Measurements from ENCODE around the gene STPG1.
"Not testable (repeated sequence)": the region's sequence is repeated elsewhere in the genome, so short reads cannot be mapped to it uniquely, and the experiment has no call there.

Gene STPG1

GRCh38 chr1:24450316-24450715, 36.7 kb upstream of the STPG1 start:
- Histone ChIP-seq H3K27ac (ENCODE audit: insufficient read depth, low read length, poor library complexity, severe bottlenecking) (no peak overlapping the region), H3K9me3 (ENCODE audit: control insufficient read depth, low read length) (no peaks in the 10 kb centered on the region), H3K4me3 (ENCODE audit: insufficient read depth, low read depth, low read length, poor library complexity, severe bottlenecking) (no peak overlapping the region), H3K36me3 (ENCODE audit: control insufficient read depth, insufficient read depth, low read length) (peaks cover 56% of the 10 kb centered on the region), H3K4me1 (ENCODE audit: control insufficient read depth, insufficient read depth, low read length, poor library complexity, severe bottlenecking) (no peaks in the 10 kb centered on the region), H3K27me3 (replicated peaks; ENCODE audit: control insufficient read depth, insufficient read depth, low read length, poor library complexity, severe bottlenecking) (no peaks in the 10 kb centered on the region)
- DNase-seq, result no peak

GRCh38 chr1:24446446-24446845, 32.9 kb upstream of the STPG1 start:
- not testable (repeated sequence) for H3K4me3 ChIP-seq (ENCODE audit: insufficient read depth, low read depth, low read length, poor library complexity, severe bottlenecking); DNase-seq; H3K27me3 ChIP-seq (replicated peaks; ENCODE audit: control insufficient read depth, insufficient read depth, low read length, poor library complexity, severe bottlenecking); H3K27ac ChIP-seq (ENCODE audit: insufficient read depth, low read length, poor library complexity, severe bottlenecking); H3K4me1 ChIP-seq (ENCODE audit: control insufficient read depth, insufficient read depth, low read length, poor library complexity, severe bottlenecking); H3K9me3 ChIP-seq (ENCODE audit: control insufficient read depth, low read length)
- H3K36me3 ChIP-seq (ENCODE audit: control insufficient read depth, insufficient read depth, low read length), result peaks cover 66% of the 10 kb centered on the region

DNA sequence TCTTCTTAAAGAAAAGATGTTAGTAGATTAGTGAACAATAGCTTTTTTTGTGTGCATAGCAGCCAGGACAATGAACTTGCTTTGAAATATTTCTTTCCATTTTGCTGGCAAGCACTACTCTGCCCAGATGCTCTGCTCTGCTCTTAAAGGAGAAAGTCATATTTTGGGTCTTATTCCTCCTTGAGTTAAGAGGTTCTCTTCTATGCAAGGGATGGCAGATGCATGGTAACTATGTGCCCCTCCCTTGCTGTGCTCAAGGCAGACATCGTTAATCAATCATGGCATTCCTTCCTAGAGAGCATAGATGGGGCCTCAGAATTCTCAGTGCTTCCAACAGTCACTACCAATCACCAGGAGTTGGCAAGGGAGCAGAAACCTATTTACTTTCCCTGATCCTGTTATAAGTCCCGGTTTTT, 29.7 kb upstream of the STPG1 start:
- Histone ChIP-seq H3K4me3 (ENCODE audit: insufficient read depth, low read depth, low read length, poor library complexity, severe bottlenecking) (no peak overlapping the region), H3K9me3 (ENCODE audit: control insufficient read depth, low read length) (no peaks in the 10 kb centered on the region), H3K27ac (ENCODE audit: insufficient read depth, low read length, poor library complexity, severe bottlenecking) (no peak overlapping the region), H3K36me3 (ENCODE audit: control insufficient read depth, insufficient read depth, low read length) (peaks cover 50% of the 10 kb centered on the region), H3K27me3 (replicated peaks; ENCODE audit: control insufficient read depth, insufficient read depth, low read length, poor library complexity, severe bottlenecking) (no peaks in the 10 kb centered on the region), H3K4me1 (ENCODE audit: control insufficient read depth, insufficient read depth, low read length, poor library complexity, severe bottlenecking) (no peaks in the 10 kb centered on the region)
- no peak for DNase-seq

DNA sequence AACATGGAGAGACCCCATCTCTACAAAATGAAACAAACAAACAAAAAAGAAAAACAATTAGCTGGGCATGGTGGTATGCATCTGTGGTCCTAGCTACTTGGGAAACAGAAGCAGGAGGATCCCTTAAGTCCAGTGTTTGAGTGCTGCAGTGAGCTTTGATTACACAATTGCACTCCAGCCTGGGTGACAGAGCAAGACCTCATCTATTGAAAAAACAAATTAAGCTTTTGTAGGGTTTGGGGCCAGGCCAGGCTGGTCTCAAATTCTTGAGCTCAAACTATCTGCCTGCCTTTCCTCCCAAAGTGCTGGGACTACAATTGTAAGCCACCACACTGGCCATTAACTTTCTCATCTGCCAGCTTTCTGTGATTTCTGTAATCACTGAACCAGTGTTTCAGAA, 29.2 kb upstream of the STPG1 start:
- Histone ChIP-seq H3K27me3 (replicated peaks; ENCODE audit: control insufficient read depth, insufficient read depth, low read length, poor library complexity, severe bottlenecking) (no peaks in the 10 kb centered on the region), H3K27ac (ENCODE audit: insufficient read depth, low read length, poor library complexity, severe bottlenecking) (no peak overlapping the region), H3K4me1 (ENCODE audit: control insufficient read depth, insufficient read depth, low read length, poor library complexity, severe bottlenecking) (no peaks in the 10 kb centered on the region), H3K9me3 (ENCODE audit: control insufficient read depth, low read length) (no peaks in the 10 kb centered on the region), H3K4me3 (ENCODE audit: insufficient read depth, low read depth, low read length, poor library complexity, severe bottlenecking) (no peak overlapping the region), H3K36me3 (ENCODE audit: control insufficient read depth, insufficient read depth, low read length) (peaks cover 45% of the 10 kb centered on the region)
- DNase-seq, result no peak

DNA sequence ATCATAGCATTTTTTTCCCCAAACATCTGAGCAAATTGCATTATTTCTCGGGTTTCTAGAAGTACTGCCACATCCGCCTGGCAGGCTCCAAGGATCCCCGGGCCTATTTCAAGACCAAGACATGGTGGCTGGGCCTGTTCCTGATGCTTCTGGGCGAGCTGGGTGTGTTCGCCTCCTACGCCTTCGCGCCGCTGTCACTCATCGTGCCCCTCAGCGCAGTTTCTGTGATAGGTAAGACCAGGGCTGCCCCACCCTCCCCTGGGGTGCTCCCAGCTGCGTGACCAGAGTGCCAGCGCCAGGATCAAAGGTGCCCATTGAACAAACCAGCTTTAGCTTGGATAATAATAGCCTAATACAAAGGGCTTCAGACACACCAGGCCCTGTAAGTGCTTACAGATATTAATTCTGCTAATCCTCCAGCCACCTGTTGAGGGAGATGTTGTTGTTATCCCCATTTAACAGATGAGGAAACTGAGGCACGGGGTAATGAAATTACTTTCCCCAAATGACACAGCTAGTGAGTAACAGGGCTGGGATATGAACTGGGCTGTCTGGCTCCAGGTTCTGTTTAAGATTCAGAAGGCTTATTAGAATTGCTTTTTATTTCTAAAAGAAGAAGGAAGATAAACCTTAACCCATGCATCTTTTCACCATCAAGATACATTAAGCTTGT, 28.6 kb upstream of the STPG1 start:
- Histone ChIP-seq H3K27me3 (replicated peaks; ENCODE audit: control insufficient read depth, insufficient read depth, low read length, poor library complexity, severe bottlenecking) (no peaks in the 10 kb centered on the region), H3K27ac (ENCODE audit: insufficient read depth, low read length, poor library complexity, severe bottlenecking) (no peak overlapping the region), H3K36me3 (ENCODE audit: control insufficient read depth, insufficient read depth, low read length) (peaks cover 45% of the 10 kb centered on the region), H3K9me3 (ENCODE audit: control insufficient read depth, low read length) (no peaks in the 10 kb centered on the region), H3K4me1 (ENCODE audit: control insufficient read depth, insufficient read depth, low read length, poor library complexity, severe bottlenecking) (no peaks in the 10 kb centered on the region), H3K4me3 (ENCODE audit: insufficient read depth, low read depth, low read length, poor library complexity, severe bottlenecking) (no peak overlapping the region)
- no peak for DNase-seq

- DNase-seq, result no peak
Observed at GRCh38 chr1:24441480-24441879, 27.9 kb upstream of the STPG1 start.

DNA sequence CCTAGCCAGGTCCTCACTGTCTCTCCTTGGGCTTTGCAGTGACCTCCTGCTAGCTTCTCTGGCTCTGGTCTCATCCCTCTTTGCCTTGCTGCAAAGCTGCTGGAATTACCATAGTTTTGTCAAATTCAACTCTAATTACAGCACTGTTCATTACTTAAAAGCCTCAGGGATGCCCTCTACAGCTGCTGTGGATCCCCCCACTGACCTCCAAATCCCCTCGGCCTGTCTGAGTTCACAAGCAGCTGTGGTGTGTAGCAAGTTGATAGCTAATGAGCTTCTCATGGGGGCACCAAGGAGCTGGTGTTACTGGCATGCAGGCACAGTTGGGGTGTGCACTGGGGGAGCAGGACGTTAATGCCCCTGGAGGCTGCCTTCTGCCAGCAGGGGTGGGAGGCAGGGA, 26.9 kb upstream of the STPG1 start:
- Histone ChIP-seq H3K27me3 (replicated peaks; ENCODE audit: control insufficient read depth, insufficient read depth, low read length, poor library complexity, severe bottlenecking) (no peaks in the 10 kb centered on the region), H3K27ac (ENCODE audit: insufficient read depth, low read length, poor library complexity, severe bottlenecking) (no peak overlapping the region), H3K36me3 (ENCODE audit: control insufficient read depth, insufficient read depth, low read length) (peaks cover 38% of the 10 kb centered on the region), H3K4me3 (ENCODE audit: insufficient read depth, low read depth, low read length, poor library complexity, severe bottlenecking) (no peak overlapping the region), H3K9me3 (ENCODE audit: control insufficient read depth, low read length) (no peaks in the 10 kb centered on the region), H3K4me1 (ENCODE audit: control insufficient read depth, insufficient read depth, low read length, poor library complexity, severe bottlenecking) (no peaks in the 10 kb centered on the region)
- DNase-seq, result no peak

More at GRCh38 chr1:24441480-24441879, 27.9 kb upstream of the STPG1 start:
- Histone ChIP-seq H3K36me3 (ENCODE audit: control insufficient read depth, insufficient read depth, low read length) (peaks cover 45% of the 10 kb centered on the region), H3K27ac (ENCODE audit: insufficient read depth, low read length, poor library complexity, severe bottlenecking) (no peak overlapping the region), H3K9me3 (ENCODE audit: control insufficient read depth, low read length) (no peaks in the 10 kb centered on the region), H3K27me3 (replicated peaks; ENCODE audit: control insufficient read depth, insufficient read depth, low read length, poor library complexity, severe bottlenecking) (no peaks in the 10 kb centered on the region), H3K4me1 (ENCODE audit: control insufficient read depth, insufficient read depth, low read length, poor library complexity, severe bottlenecking) (no peaks in the 10 kb centered on the region), H3K4me3 (ENCODE audit: insufficient read depth, low read depth, low read length, poor library complexity, severe bottlenecking) (no peak overlapping the region)

DNA sequence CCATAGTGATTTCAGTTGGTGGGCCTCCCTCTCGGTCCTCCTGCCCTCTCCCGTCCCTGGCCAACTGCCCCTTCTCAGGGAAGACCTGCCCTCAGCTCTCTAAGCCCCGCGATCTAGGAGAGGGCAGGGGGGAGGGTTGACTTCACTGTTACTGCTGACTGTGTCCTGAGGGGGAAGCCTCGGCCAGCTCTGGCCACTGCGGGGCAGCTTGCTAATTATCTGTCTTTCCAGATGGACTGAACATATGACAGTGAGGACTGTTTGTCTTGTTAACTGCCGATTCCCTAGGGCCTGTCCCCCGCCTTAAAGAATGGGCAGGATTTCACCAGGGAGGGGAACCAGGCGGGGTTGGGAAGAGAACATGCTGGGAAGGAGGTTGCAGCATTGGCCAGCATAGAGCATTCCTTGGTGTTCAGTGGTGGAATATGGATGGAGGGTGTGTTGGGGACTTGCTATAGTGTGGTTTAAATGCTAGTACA, 24.9 kb upstream of the STPG1 start:
- DNase-seq, result no peak

GRCh38 chr1:24437631-24438396, 24.2 kb upstream of the STPG1 start:
- no peaks in the 10 kb centered on the region for H3K4me1 ChIP-seq (ENCODE audit: control insufficient read depth, insufficient read depth, low read length, poor library complexity, severe bottlenecking)
- no peaks in the 10 kb centered on the region for H3K27me3 ChIP-seq (replicated peaks; ENCODE audit: control insufficient read depth, insufficient read depth, low read length, poor library complexity, severe bottlenecking)
- H3K27ac ChIP-seq (ENCODE audit: insufficient read depth, low read length, poor library complexity, severe bottlenecking), result no peak overlapping the region
- peaks cover 30% of the 10 kb centered on the region for H3K36me3 ChIP-seq (ENCODE audit: control insufficient read depth, insufficient read depth, low read length)
- H3K4me3 ChIP-seq (ENCODE audit: insufficient read depth, low read depth, low read length, poor library complexity, severe bottlenecking), result no peak overlapping the region
- no peaks in the 10 kb centered on the region for H3K9me3 ChIP-seq (ENCODE audit: control insufficient read depth, low read length)
- DNase-seq, result no peak

More for the DNA sequence above, 24.9 kb upstream of the STPG1 start:
- Histone ChIP-seq H3K9me3 (ENCODE audit: control insufficient read depth, low read length) (no peaks in the 10 kb centered on the region), H3K4me1 (ENCODE audit: control insufficient read depth, insufficient read depth, low read length, poor library complexity, severe bottlenecking) (no peaks in the 10 kb centered on the region), H3K27me3 (replicated peaks; ENCODE audit: control insufficient read depth, insufficient read depth, low read length, poor library complexity, severe bottlenecking) (no peaks in the 10 kb centered on the region), H3K4me3 (ENCODE audit: insufficient read depth, low read depth, low read length, poor library complexity, severe bottlenecking) (no peak overlapping the region), H3K36me3 (ENCODE audit: control insufficient read depth, insufficient read depth, low read length) (peaks cover 30% of the 10 kb centered on the region), H3K27ac (ENCODE audit: insufficient read depth, low read length, poor library complexity, severe bottlenecking) (no peak overlapping the region)

DNA sequence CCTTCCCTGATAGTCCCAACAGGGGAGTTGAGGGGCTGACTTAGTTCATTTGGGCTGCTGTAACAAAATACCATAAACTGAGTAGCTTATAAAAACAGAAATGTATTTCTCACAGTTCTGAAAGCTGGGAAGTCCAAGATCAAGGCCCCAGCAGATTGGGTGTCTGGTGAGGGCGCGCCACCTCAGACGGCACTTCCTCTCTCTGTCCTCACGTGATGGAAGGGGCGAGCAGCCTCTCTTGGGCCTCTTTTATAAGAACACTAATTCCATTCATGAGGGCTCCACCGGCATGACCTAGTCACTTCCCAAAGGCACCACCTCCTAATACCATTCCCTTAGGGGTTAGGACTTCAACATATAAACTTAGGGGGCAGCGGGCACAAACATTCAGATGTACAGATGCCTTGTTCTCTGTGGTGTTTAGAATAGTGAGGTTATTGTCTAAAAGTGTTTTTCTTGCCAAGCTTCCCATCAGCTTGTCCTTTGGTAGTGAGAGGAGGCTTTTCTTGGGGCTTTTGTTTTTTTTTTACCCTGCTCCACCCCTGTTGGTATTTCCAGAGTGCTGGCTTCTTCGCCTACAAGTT, 22.3 kb upstream of the STPG1 start:
- no peaks in the 10 kb centered on the region for H3K9me3 ChIP-seq (ENCODE audit: control insufficient read depth, low read length)
- no peak overlapping the region for H3K4me3 ChIP-seq (ENCODE audit: insufficient read depth, low read depth, low read length, poor library complexity, severe bottlenecking)
- H3K4me1 ChIP-seq (ENCODE audit: control insufficient read depth, insufficient read depth, low read length, poor library complexity, severe bottlenecking), result no peaks in the 10 kb centered on the region
- no peak overlapping the region for H3K27ac ChIP-seq (ENCODE audit: insufficient read depth, low read length, poor library complexity, severe bottlenecking)
- peaks cover 23% of the 10 kb centered on the region for H3K36me3 ChIP-seq (ENCODE audit: control insufficient read depth, insufficient read depth, low read length)
- no peak for DNase-seq
- no peaks in the 10 kb centered on the region for H3K27me3 ChIP-seq (replicated peaks; ENCODE audit: control insufficient read depth, insufficient read depth, low read length, poor library complexity, severe bottlenecking)
